Parathyroid adenoma (tissue), 2 donors: ENCODE measurements around the gene NELFB.
A peak's percentile ranks its signal among the peaks of the same experiment; 100 is the strongest.

Experiments
- H2AFZ ChIP-seq: fragments of 300-600 bp; sonication (generic); one replicate; pipeline ENCODE4 v1.7.0; 2017; ENCODE audit warnings: antibody characterized with exemption, mild to moderate bottlenecking
- H3K27ac ChIP-seq: fragments of 300-600 bp; sonication (generic); one replicate; pipeline ENCODE4 v1.7.0; 2017
- H3K27me3 ChIP-seq: fragments of 300-600 bp; sonication (generic); one replicate; pipeline ENCODE4 v1.7.0; 2017; ENCODE audit warnings: low read length; ENCODE audit not compliant: control insufficient read depth, insufficient read depth
- H3K36me3 ChIP-seq: fragments of 300-600 bp; sonication (generic); one replicate; pipeline ENCODE4 v1.7.0; 2017; ENCODE audit warnings: low read length; ENCODE audit not compliant: control insufficient read depth, insufficient read depth
- H3K4me1 ChIP-seq: fragments of 300-600 bp; sonication (generic); one replicate; pipeline ENCODE4 v1.7.0; 2017; ENCODE audit warnings: control low read depth
- H3K4me2 ChIP-seq: fragments of 300-600 bp; sonication (generic); one replicate; pipeline ENCODE4 v1.7.0; 2017; ENCODE audit warnings: low read length
- H3K4me3 ChIP-seq: fragments of 300-600 bp; sonication (generic); one replicate; pipeline ENCODE4 v1.7.0; 2017; ENCODE audit warnings: low read depth, low read length
- H3K79me2 ChIP-seq: fragments of 300-600 bp; sonication (generic); one replicate; pipeline ENCODE4 v1.7.0; 2017; ENCODE audit warnings: control low read depth
- H3K9ac ChIP-seq: fragments of 300-600 bp; sonication (generic); one replicate; pipeline ENCODE4 v1.7.0; 2017; ENCODE audit warnings: mild to moderate bottlenecking
- H3K9me3 ChIP-seq: fragments of 300-600 bp; sonication (generic); one replicate; pipeline ENCODE4 v1.7.0; 2017; ENCODE audit warnings: low read length; ENCODE audit not compliant: control insufficient read depth
- TF ChIP-seq, protein P1 (sequence below): fragments of 300-600 bp; sonication (generic); IDR thresholded peaks from one replicate; pipeline ENCODE4 v1.7.0; 2017; ENCODE audit warnings: antibody characterized with exemption, mild to moderate bottlenecking
- donor health status: primary hyperparathyroidism.

The NELFB gene

DNA sequence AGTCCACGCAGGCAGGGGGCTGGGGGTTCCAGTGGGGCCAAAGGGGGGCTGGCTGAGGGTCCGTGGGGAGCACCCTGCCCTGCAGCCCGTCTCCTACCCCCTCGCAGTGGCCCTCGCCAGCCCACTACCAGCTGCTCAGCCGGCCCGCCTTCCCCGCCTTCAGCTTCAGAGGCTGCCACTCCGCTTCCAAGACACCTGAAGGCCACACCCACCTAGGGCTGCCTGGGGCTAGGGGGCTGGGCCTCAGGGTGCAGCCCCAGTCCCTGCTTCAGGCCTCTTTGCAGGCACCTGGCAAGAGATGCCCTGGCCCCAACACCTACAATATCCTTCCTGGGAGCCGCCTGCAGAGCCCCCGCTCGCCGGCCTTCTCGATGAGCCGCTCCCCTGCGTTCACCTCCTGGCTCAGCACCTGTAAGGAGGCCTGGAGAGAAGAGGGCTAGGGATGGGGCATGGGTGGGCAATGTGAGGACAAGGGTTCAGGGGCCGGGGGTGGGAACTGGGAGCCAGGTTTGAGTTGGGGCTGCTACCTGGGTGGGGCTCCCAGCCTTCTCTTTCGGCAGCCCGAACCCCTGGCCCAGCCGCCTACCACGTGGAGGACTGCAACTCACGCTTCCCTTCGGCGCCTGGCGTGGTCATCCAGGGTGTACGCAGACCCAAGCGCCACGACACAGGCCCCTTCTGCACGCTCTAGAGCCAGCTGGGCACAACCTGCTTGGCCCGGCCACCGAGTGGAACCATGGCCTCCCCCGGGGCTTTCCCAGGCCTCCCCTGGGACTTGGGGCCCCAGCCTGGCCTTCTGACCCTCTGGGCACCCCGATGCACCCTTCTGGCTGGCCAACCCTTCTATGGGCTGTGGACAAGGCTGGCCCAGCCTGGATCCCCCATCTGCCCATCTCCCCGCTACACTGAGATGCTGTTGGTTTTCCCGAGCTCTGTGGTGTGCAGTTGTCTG lies 2.3 kb upstream of the NELFB start:
- TF ChIP-seq, protein P1, sequence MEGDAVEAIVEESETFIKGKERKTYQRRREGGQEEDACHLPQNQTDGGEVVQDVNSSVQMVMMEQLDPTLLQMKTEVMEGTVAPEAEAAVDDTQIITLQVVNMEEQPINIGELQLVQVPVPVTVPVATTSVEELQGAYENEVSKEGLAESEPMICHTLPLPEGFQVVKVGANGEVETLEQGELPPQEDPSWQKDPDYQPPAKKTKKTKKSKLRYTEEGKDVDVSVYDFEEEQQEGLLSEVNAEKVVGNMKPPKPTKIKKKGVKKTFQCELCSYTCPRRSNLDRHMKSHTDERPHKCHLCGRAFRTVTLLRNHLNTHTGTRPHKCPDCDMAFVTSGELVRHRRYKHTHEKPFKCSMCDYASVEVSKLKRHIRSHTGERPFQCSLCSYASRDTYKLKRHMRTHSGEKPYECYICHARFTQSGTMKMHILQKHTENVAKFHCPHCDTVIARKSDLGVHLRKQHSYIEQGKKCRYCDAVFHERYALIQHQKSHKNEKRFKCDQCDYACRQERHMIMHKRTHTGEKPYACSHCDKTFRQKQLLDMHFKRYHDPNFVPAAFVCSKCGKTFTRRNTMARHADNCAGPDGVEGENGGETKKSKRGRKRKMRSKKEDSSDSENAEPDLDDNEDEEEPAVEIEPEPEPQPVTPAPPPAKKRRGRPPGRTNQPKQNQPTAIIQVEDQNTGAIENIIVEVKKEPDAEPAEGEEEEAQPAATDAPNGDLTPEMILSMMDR = no peak
- Histone ChIP-seq H3K4me3 (no peak overlapping the region), H3K9me3 (no peaks in the 10 kb centered on the region), H3K27me3 (no peaks in the 10 kb centered on the region), H3K79me2 (no peaks in the 10 kb centered on the region), H3K9ac (no peak overlapping the region), H3K36me3 (no peaks in the 10 kb centered on the region), H3K4me1 (peaks cover 3% of the 10 kb centered on the region), H3K27ac (no peak overlapping the region), H3K4me2 (no peak overlapping the region), H2AFZ (no peak overlapping the region)

DNA sequence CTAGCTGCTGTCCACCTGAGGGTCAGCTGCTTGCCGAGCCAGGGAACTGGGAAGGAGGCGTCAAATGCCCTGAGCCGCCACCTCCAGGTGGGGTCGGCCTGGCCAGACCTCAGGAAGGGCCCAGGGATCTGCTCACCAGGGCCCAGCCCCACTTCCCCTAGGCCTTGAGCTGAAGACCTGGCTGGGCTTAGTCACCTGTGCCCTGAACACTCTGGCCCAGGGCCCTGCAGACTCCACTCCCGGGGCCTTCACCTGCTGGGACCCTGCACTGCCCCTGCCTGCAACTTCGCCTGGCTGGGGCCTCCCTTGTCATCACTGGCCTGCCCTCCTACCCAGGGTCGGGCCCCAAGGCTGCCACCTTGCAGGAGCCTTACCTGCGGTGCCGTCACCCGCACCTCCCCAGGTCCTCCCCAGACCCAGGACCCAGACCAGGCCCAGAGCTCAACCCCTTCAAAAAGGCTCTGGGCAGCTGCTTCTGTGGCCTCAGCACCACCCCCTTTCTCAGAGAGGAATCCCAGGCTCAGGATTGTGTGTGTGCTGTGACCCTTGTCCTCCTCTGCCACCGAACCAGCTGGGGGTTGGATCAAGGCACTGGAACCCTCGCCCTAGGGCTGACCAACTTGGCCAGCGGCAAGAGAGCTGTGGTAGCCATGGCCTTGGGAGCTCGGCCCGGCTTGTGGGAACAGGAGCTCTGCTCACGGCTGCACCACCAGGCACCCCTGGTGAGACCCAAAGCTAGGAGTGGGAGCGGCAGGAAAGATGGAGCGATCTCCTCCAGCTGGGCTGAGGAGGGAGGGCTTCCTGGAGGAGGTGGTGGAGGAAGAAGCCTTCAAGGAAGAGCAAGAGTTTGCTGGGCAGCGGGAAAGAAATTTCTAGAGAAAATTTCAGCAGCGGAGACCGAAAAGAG lies 1.2 kb upstream of the NELFB start:
- no peaks in the 10 kb centered on the region for H3K9me3 ChIP-seq
- H3K4me2 ChIP-seq = peak overlapping the region; percentile 79
- H3K27me3 ChIP-seq = no peaks in the 10 kb centered on the region
- H3K36me3 ChIP-seq = no peaks in the 10 kb centered on the region
- H3K9ac ChIP-seq = no peak overlapping the region
- peak overlapping the region; percentile 75 for H3K4me3 ChIP-seq
- peak overlapping the region; percentile 63 for H2AFZ ChIP-seq
- H3K79me2 ChIP-seq = no peaks in the 10 kb centered on the region
- H3K27ac ChIP-seq = no peak overlapping the region
- H3K4me1 ChIP-seq = peaks cover 3% of the 10 kb centered on the region
- TF ChIP-seq, protein P1 = no peak

DNA sequence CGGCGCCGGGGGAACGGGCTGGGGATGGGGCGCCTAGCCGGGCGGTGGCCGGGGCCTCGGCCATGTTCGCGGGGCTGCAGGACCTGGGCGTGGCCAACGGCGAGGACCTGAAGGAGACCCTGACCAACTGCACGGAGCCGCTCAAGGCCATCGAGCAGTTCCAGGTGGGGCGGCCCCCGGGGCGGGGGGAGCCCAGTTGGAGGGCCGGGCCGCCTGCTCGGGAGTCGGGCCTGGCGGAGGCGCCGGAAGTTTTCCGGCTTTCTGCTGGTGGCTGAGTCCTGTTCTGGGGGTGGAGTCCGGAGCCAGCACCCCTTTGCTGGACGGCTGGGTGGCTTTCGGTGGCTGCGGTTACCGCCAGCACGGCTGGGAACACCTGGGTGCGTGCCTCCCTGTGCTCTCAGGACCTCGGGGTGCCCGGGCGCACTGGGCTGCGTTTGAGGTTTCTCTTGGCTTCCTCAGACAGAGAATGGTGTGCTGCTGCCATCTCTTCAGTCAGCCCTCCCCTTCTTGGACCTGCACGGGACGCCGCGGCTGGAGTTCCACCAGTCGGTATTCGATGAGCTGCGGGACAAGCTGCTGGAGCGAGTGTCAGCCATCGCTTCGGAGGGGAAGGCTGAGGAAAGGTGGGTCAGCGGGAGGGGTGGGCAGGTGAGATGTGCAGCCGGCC lies 454 bp downstream of the NELFB start:
- Histone ChIP-seq H3K4me3 (peak overlapping the region; percentile 88), H3K4me2 (peak overlapping the region; percentile 55), H3K27me3 (no peaks in the 10 kb centered on the region), H3K4me1 (peaks cover 3% of the 10 kb centered on the region), H2AFZ (peak overlapping the region; percentile 83), H3K9ac (no peak overlapping the region), H3K27ac (no peak overlapping the region), H3K36me3 (no peaks in the 10 kb centered on the region), H3K9me3 (no peaks in the 10 kb centered on the region), H3K79me2 (no peaks in the 10 kb centered on the region)
- TF ChIP-seq, protein P1 = no peak

DNA sequence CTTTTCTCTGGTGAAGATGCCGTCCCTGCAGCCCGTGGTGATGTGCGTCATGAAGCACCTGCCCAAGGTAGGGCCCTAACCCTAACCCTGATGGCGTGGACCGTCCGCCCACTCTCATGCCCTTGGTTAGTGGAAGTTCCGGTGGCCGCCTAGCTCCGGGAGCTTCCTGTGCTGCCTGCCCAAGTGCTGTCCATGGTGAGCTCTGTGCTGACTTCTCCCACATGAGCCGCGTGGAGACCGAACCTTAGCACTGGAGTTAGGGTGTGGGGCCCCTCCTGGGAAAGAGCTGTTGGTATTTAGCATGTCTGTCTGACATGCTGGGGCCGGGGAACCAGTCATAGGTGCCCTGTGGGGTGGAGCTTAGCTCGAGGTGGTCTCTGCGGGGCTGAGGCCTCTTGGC lies 1.2 kb downstream of the NELFB start:
- no peaks in the 10 kb centered on the region for H3K36me3 ChIP-seq
- TF ChIP-seq, protein P1 = no peak

More for the DNA sequence above, 1.2 kb downstream of the NELFB start:
- Histone ChIP-seq H3K4me3 (peak overlapping the region; percentile 88), H3K27ac (no peak overlapping the region), H3K27me3 (no peaks in the 10 kb centered on the region), H3K9me3 (no peaks in the 10 kb centered on the region), H3K79me2 (no peaks in the 10 kb centered on the region), H2AFZ (no peak overlapping the region), H3K9ac (no peak overlapping the region), H3K4me2 (peak overlapping the region; percentile 55), H3K4me1 (peaks cover 3% of the 10 kb centered on the region)
